GM18909 (cell line): ENCODE results near the gene HOTAIR.

Source experiments
- ATAC-seq: cut with Tn5 transposase; IDR thresholded peaks from one replicate; pipeline ENCODE4 v1.9.1; 2021; ENCODE audit warnings: mild to moderate bottlenecking; ENCODE audit not compliant: unreplicated experiment, poor library complexity

HOTAIR gene

GRCh38 chr12:53950437-53950773 is 24.3 kb downstream of the HOTAIR start:
- ATAC-seq: no peak

GRCh38 chr12:53949631-53950436 is 24.9 kb downstream of the HOTAIR start:
- ATAC-seq: no peak

- ATAC-seq: no peak
These were observed 25.8 kb downstream of the HOTAIR start for GRCh38 chr12:53948650-53949593.

- ATAC-seq: no peak
These were observed 27.0 kb downstream of the HOTAIR start for GRCh38 chr12:53947743-53948142.

GRCh38 chr12:53944907-53945847 is 29.6 kb downstream of the HOTAIR start:
- no peak for ATAC-seq

GRCh38 chr12:53944209-53944608 is 30.5 kb downstream of the HOTAIR start:
- no peak for ATAC-seq

- ATAC-seq: no peak
These were observed 32.2 kb downstream of the HOTAIR start for GRCh38 chr12:53942467-53942997.

- no peak for ATAC-seq
These were observed 33.0 kb downstream of the HOTAIR start for GRCh38 chr12:53941750-53942149.

- no peak for ATAC-seq
These were observed 33.6 kb downstream of the HOTAIR start for GRCh38 chr12:53941187-53941586.

- no peak for ATAC-seq
These were observed 34.2 kb downstream of the HOTAIR start for GRCh38 chr12:53940443-53941014.

- no peak for ATAC-seq
These were observed 35.3 kb downstream of the HOTAIR start for GRCh38 chr12:53939141-53940108.

GRCh38 chr12:53938326-53939140 is 36.2 kb downstream of the HOTAIR start, which contains the start of gene HOXC13:
HOXC13 (plus strand) TSS chr12:53938831; CDS start chr12:53938907, 76 bp downstream.
- no peak for ATAC-seq

- ATAC-seq: no peak
These were observed 37.0 kb downstream of the HOTAIR start for GRCh38 chr12:53937596-53938325.

GRCh38 chr12:53937099-53937498 is 37.7 kb downstream of the HOTAIR start:
- ATAC-seq: no peak

GRCh38 chr12:53935383-53936341 is 39.1 kb downstream of the HOTAIR start:
- no peak for ATAC-seq

- no peak for ATAC-seq
These were observed 41.8 kb downstream of the HOTAIR start for GRCh38 chr12:53932915-53933314.
